ENCODE data around the gene NT5DC2. TPM values are rescaled to one million over a fixed set of nuclear protein-coding genes. Genes with fewer than 3 reads are reported as not detected.

The NT5DC2 gene
- polyA plus RNA-seq, 1 experiment: 186 TPM

GRCh38 chr3:52563984-52564383 lies 30.3 kb upstream of the NT5DC2 start:
- ChIA-PET CTCF (interaction anchor here (0.6 to 1.1 kb wide), 2 partner anchors 59 to 490 kb away, joined by 3 to 4 read pairs; no protein-coding TSS in a partner anchor), POLR2A (no interaction called here)
- Histone ChIP-seq H3K4me3 (ENCODE audit: low read depth, low read length) (no peak overlapping the region), H3K36me3 (ENCODE audit: control insufficient read depth, insufficient read depth, low read length) (peaks cover 9% of the 10 kb centered on the region), H3K27me3 (ENCODE audit: control insufficient read depth, insufficient read depth, low read length) (no peaks in the 10 kb centered on the region)
- TF ChIP-seq CTCF (IDR thresholded peaks at IDR 0.05; ENCODE audit: insufficient read depth, low read depth, low read length): no peak
- DNase-seq (ENCODE audit: low read depth): no peak

- Histone ChIP-seq H3K27me3 (ENCODE audit: control insufficient read depth, insufficient read depth, low read length) (no peaks in the 10 kb centered on the region), H3K4me3 (ENCODE audit: low read depth, low read length) (no peak overlapping the region), H3K36me3 (ENCODE audit: control insufficient read depth, insufficient read depth, low read length) (peaks cover 12% of the 10 kb centered on the region)
- DNase-seq (ENCODE audit: low read depth): no peak
- ChIA-PET CTCF (interaction anchor here (1.1 to 1.5 kb wide), 3 partner anchors 9 to 14 kb away, joined by 3 read pairs; no protein-coding TSS in a partner anchor), POLR2A (no interaction called here)
- TF ChIP-seq CTCF (IDR thresholded peaks at IDR 0.05; ENCODE audit: insufficient read depth, low read depth, low read length): no peak
Observed at GRCh38 chr3:52561028-52561747, 27.5 kb upstream of the NT5DC2 start.

- no peak overlapping the region for H3K4me3 ChIP-seq (ENCODE audit: low read depth, low read length)
- peaks cover 16% of the 10 kb centered on the region for H3K36me3 ChIP-seq (ENCODE audit: control insufficient read depth, insufficient read depth, low read length)
- H3K27me3 ChIP-seq (ENCODE audit: control insufficient read depth, insufficient read depth, low read length): no peaks in the 10 kb centered on the region
- ChIA-PET POLR2A (no interaction called here), CTCF (interaction anchor here (0.6 kb wide), 1 partner anchor 10 kb away, joined by 3 read pairs; no protein-coding TSS in a partner anchor)
- no peak for DNase-seq (ENCODE audit: low read depth)
- TF ChIP-seq CTCF (IDR thresholded peaks at IDR 0.05; ENCODE audit: insufficient read depth, low read depth, low read length): no peak
Observed at GRCh38 chr3:52558436-52558835, 24.8 kb upstream of the NT5DC2 start.

GRCh38 chr3:52557011-52557960 lies 23.6 kb upstream of the NT5DC2 start:
- ChIA-PET CTCF (no interaction called here), POLR2A (no interaction called here)
- Histone ChIP-seq H3K4me3 (ENCODE audit: low read depth, low read length) (no peak overlapping the region), H3K27me3 (ENCODE audit: control insufficient read depth, insufficient read depth, low read length) (no peaks in the 10 kb centered on the region), H3K36me3 (ENCODE audit: control insufficient read depth, insufficient read depth, low read length) (peaks cover 18% of the 10 kb centered on the region)
- no peak for DNase-seq (ENCODE audit: low read depth)
- TF ChIP-seq CTCF (IDR thresholded peaks at IDR 0.05; ENCODE audit: insufficient read depth, low read depth, low read length): no peak

GRCh38 chr3:52555056-52555455 lies 21.4 kb upstream of the NT5DC2 start:
- H3K4me3 ChIP-seq (ENCODE audit: low read depth, low read length): no peak overlapping the region
- peaks cover 20% of the 10 kb centered on the region for H3K36me3 ChIP-seq (ENCODE audit: control insufficient read depth, insufficient read depth, low read length)
- no peak for DNase-seq (ENCODE audit: low read depth)
- no peak for TF ChIP-seq CTCF (IDR thresholded peaks at IDR 0.05; ENCODE audit: insufficient read depth, low read depth, low read length)
- ChIA-PET POLR2A (no interaction called here), CTCF (no interaction called here)
- H3K27me3 ChIP-seq (ENCODE audit: control insufficient read depth, insufficient read depth, low read length): no peaks in the 10 kb centered on the region

All from BJ (cell line).